GM19468 (cell line): ENCODE data around the gene ADRA2B.
"Not testable (repeated sequence)": the region's sequence is repeated elsewhere in the genome, so short reads cannot be mapped to it uniquely, and the experiment has no call there.

ENCODE experiments used
- ATAC-seq: cut with Tn5 transposase; IDR thresholded peaks from one replicate; pipeline ENCODE4 v1.9.1; 2021; ENCODE audit warnings: mild to moderate bottlenecking, moderate library complexity, moderate number of reproducible peaks; ENCODE audit not compliant: unreplicated experiment; ENCODE audit errors: extremely low read depth

The ADRA2B gene

DNA sequence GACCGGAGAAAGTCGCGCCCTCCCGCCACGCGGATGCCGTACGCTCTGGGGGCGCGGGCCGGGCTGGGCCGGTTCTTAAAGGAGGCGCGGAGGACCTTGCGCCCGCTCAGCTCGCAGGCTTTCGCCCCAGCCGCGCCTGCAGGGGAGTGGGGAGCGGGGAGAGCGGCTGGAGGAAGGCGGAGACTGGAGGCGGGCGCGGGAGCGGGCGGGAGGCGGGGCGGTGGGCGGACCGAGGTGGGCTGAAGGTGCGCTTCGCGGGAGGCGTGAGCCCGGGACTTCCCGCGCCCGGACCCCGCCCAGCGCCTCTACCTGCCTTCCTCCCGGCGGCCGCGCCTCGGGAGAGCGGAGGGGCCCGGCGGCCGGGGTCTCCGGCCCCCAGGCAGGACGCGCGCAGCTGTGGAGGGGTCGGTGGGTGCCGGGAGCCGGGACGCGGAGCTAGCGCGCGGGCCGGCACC is at the start of gene ADRA2B:
ADRA2B (minus strand) TSS at position 148 of the 455 bp plus-strand sequence. CDS start 422 bp downstream, outside the sequence.
- peak; percentile 15 for ATAC-seq

DNA sequence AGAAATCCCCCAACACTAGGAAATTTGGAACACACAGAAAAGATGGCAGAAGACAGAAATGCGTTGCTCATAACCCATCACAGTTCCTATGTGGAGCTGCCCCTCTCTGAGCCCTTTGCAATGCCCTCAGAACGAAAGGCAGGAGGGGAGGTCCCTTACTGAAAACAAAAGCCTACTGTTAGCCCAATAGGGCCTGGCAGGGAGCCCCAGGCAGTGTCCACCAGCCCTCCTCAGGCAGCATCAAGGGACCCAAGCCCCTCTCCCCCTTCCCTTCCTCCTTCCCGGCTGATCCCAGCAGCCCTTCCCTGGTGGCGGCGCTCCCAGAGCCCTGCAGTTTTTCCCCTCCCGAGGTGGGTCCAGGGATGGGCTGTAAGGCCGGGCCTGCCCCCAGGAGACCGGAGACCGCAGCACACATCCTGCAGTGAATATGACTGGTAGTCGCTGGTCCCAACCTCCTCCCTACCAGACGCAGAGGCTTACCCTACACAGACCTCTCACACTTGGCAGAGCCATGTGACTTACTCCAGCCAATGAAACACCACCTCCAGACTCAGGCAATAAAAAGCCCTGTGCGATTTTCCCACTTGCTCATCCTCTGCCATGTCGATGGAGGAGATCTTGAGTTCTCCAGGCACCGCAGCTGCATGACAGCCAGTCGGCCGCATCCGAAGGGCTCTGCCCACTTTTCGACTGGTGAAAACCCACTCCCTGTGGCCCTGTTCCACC is 48.3 kb upstream of the ADRA2B start:
- peak; percentile 10 for ATAC-seq

- ATAC-seq: peak; percentile 39
These were observed 47.5 kb upstream of the ADRA2B start for GRCh38 chr2:96163768-96164429.

DNA sequence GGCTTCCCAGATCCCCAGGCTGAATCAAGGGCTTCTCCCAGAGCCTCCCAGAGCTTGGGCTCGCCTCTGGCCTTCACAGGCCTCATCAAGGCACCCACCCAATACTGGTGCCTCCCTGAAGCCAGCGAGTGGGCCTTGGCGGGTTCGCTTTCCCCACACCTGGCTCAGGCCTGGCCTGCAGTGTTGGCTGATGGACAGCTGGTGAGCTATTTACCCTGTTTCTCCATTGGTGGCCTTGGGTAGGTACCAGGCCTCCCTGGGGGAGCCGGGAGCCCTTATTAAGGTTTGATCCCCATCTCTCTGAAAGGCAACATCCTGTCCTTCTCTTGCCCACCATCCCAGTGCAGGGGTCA is 47.0 kb upstream of the ADRA2B start:
- ATAC-seq: no peak

- no peak for ATAC-seq
These were observed 45.5 kb upstream of the ADRA2B start for GRCh38 chr2:96161898-96162297.

- ATAC-seq: not testable (repeated sequence)
These were observed 44.0 kb upstream of the ADRA2B start for GRCh38 chr2:96160366-96160765.

DNA sequence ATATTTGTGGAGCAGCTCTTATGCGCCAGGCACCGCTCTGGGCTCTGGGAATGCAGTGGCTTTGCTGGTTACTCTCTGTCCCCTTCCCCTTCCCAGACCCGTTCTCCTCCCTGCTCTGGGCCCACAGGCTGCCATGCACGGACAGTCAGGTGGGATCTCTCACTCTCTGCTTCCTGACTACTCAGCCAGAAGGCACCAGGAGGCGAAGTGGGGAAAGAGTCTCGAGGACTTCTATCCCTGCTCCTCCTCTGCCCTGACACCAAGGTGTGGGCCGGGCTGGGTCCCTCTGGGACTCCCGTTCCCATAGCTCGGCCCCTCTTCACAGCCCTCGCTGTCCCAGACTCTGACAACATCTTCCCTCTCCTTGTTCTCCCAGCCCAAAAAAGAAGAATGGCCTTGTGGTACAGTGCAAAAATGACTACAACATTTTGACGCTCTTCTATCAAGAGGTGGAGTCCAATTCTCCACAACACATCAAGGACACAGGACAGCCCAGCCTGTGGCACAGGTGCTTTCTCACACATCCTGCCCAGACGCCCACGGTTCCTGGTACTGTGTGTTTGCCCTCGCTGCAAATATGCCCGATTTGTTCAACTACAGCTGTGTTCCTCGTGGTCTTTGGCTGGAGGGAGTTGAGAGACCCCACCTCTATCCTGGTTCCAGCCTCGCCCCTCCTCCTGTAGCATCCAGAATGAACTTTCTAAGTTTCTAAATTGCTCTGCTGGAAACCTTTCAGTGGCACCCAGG is 42.9 kb upstream of the ADRA2B start:
- no peak for ATAC-seq

- ATAC-seq: no peak
These were observed 42.2 kb upstream of the ADRA2B start for GRCh38 chr2:96158554-96158940.

- ATAC-seq: no peak
These were observed 41.5 kb upstream of the ADRA2B start for GRCh38 chr2:96157649-96158553.

- no peak for ATAC-seq
These were observed 40.7 kb upstream of the ADRA2B start for GRCh38 chr2:96156926-96157648.

DNA sequence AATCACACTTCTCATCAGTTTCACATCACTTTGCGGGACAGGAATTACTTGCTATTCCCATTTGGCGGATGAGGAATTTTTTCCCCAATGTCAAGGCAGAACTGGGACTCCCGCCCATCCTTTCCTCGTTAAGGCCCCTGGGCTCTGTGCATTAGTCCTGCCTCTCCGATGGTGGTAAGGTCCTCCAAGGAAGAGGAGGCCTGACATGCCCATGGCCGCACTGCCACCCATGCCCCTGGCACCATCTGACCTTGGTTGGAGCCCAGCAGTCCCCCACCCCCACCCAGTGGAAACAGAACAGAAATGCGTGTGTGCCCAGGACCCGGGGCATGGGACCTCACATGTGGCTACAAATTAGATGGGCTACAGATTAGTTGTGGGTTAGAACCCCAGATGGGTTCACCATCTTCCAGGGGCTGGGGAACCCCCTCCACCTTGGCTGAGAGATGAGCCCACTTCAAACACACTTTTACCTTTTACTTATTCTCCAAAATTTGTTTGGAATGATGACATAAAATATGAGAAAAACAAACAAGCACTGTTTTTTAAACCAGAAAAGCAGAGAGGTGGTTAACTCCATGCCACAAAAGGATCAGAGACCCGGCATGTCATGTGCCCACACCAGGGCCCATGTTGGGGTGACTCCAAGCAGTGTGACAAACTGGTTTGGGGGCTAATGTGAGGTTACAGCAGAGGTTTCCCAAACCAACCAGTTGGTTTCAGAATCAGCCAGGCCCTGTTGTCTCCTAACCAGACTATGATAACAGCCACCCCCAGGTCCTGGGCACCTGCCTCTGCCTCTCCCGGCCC is 39.8 kb upstream of the ADRA2B start:
- no peak for ATAC-seq

- no peak for ATAC-seq
These were observed 38.4 kb upstream of the ADRA2B start for GRCh38 chr2:96154506-96155380.

- no peak for ATAC-seq
These were observed 37.6 kb upstream of the ADRA2B start for GRCh38 chr2:96153991-96154431.

GRCh38 chr2:96153291-96153713 is 36.9 kb upstream of the ADRA2B start:
- ATAC-seq: no peak

- ATAC-seq: no peak
These were observed 36.2 kb upstream of the ADRA2B start for GRCh38 chr2:96152304-96153161.

GRCh38 chr2:96151595-96152303 is 35.4 kb upstream of the ADRA2B start:
- ATAC-seq: no peak
